Progenitor cell of endocrine pancreas (in vitro differentiated cells): ENCODE measurements around the gene SOCS1. TPM values are rescaled to one million over a fixed set of nuclear protein-coding genes. Genes with fewer than 3 reads are reported as not detected.

Experiments
- DNase-seq: peaks from one replicate; pipeline ENCODE4 v3.0.0; 2021; ENCODE audit warnings: low spot score; ENCODE audit not compliant: unreplicated experiment
- H3K27ac Mint-ChIP-seq: 2 replicates; pipeline ENCODE4 v1.8.0; 2021; ENCODE audit warnings: mild to moderate bottlenecking, moderate library complexity, mixed read lengths
- H3K27me3 Mint-ChIP-seq: 2 replicates; pipeline ENCODE4 v1.8.0; 2021; ENCODE audit warnings: mixed read lengths
- H3K36me3 Mint-ChIP-seq: 2 replicates; pipeline ENCODE4 v1.8.0; 2022; ENCODE audit warnings: mixed read lengths; ENCODE audit not compliant: insufficient read depth
- H3K4me1 Mint-ChIP-seq: 2 replicates; pipeline ENCODE4 v1.8.0; 2021; ENCODE audit warnings: low read depth, mixed read lengths
- H3K4me3 Mint-ChIP-seq: 2 replicates; pipeline ENCODE4 v1.8.0; 2021; ENCODE audit warnings: low read depth, mild to moderate bottlenecking, moderate library complexity, mixed read lengths
- H3K9me3 Mint-ChIP-seq: 2 replicates; pipeline ENCODE4 v1.8.0; 2021; ENCODE audit warnings: low read depth, mixed read lengths
- CTCF ChIP-seq: fragments of 200-600 bp; sonication (generic); IDR thresholded peaks from one replicate; pipeline ENCODE4 v1.5.0; 2021; ENCODE audit warnings: antibody characterized with exemption, mild to moderate bottlenecking; ENCODE audit not compliant: unreplicated experiment
- total RNA-seq: library from RNA; stranded (reverse); gene quantifications from 2 replicates; pipeline ENCODE4 v1.2.1, GENCODE V29; 2021

Gene SOCS1
- total RNA-seq, 1 donor from 2014 or later: 6.6 TPM

- Mint-ChIP-seq H3K4me3 (no peak overlapping the region), H3K27me3 (peaks cover 13% of the 10 kb centered on the region), H3K9me3 (no peaks in the 10 kb centered on the region), H3K36me3 (no peaks in the 10 kb centered on the region), H3K27ac (no peak overlapping the region), H3K4me1 (no peaks in the 10 kb centered on the region)
- no peak for TF ChIP-seq CTCF
- no peak for DNase-seq
These were observed 48.4 kb downstream of the SOCS1 start for GRCh38 chr16:11207646-11208045.

GRCh38 chr16:11205754-11206581, 50.0 kb downstream of the SOCS1 start:
- H3K36me3 Mint-ChIP-seq: no peaks in the 10 kb centered on the region
- DNase-seq: no peak
- H3K4me1 Mint-ChIP-seq: peaks cover 9% of the 10 kb centered on the region
- H3K4me3 Mint-ChIP-seq: no peak overlapping the region
- H3K27me3 Mint-ChIP-seq: peaks cover 11% of the 10 kb centered on the region
- H3K9me3 Mint-ChIP-seq: no peaks in the 10 kb centered on the region
- H3K27ac Mint-ChIP-seq: no peak overlapping the region
- TF ChIP-seq CTCF: no peak

- H3K4me1 Mint-ChIP-seq: peaks cover 9% of the 10 kb centered on the region
- no peaks in the 10 kb centered on the region for H3K9me3 Mint-ChIP-seq
- no peak for DNase-seq
- no peak for TF ChIP-seq CTCF
- no peaks in the 10 kb centered on the region for H3K36me3 Mint-ChIP-seq
- no peak overlapping the region for H3K4me3 Mint-ChIP-seq
- H3K27ac Mint-ChIP-seq: no peak overlapping the region
- peaks cover 13% of the 10 kb centered on the region for H3K27me3 Mint-ChIP-seq
These were observed 50.8 kb downstream of the SOCS1 start for GRCh38 chr16:11205065-11205699.

- H3K27ac Mint-ChIP-seq: no peak overlapping the region
- TF ChIP-seq CTCF: no peak
- DNase-seq: no peak
- H3K27me3 Mint-ChIP-seq: peaks cover 13% of the 10 kb centered on the region
- H3K4me3 Mint-ChIP-seq: no peak overlapping the region
- H3K4me1 Mint-ChIP-seq: peaks cover 9% of the 10 kb centered on the region
- H3K36me3 Mint-ChIP-seq: no peaks in the 10 kb centered on the region
- no peaks in the 10 kb centered on the region for H3K9me3 Mint-ChIP-seq
These were observed 51.4 kb downstream of the SOCS1 start for GRCh38 chr16:11204513-11205047.

Other genes with a start within 250 kb of the SOCS1 start
- not detected in 2 replicates for gene TNP2, start 13.1 kb upstream of the SOCS1 start, total RNA-seq
- gene PRM3, start 17.4 kb upstream of the SOCS1 start, total RNA-seq: not detected in 2 replicates
- not detected in 2 replicates for gene PRM2, start 20.3 kb upstream of the SOCS1 start, total RNA-seq
- gene PRM1, start 25.1 kb upstream of the SOCS1 start, total RNA-seq: not detected in 2 replicates
- gene RMI2, start 89.3 kb upstream of the SOCS1 start, total RNA-seq: 32.5 and 33.6 TPM in 2 replicates